ENCODE results near the gene TMEM240.

GRCh38 chr1:1541956-1542765, 1.7 kb upstream of the TMEM240 start:
- no peak for TF ChIP-seq CTCF (IDR thresholded peaks at IDR 0.05)
- TF ChIP-seq POLR2A (IDR thresholded peaks at IDR 0.05), result no peak
